ENCODE results near the gene ELAVL2.

Gene ELAVL2

GRCh38 chr9:23850690-23851629, 24.9 kb upstream of the ELAVL2 start:
- no peaks in the 10 kb centered on the region for H3K27me3 ChIP-seq (ENCODE audit: insufficient read depth, low read length)
- TF ChIP-seq CTCF (IDR thresholded peaks at IDR 0.05; ENCODE audit: low read length) (no peak), EZH2 (IDR thresholded peaks at IDR 0.05; ENCODE audit: borderline replicate concordance, low read length) (no peak)
- H3K36me3 ChIP-seq (ENCODE audit: insufficient read depth, low read length) = no peaks in the 10 kb centered on the region
- no peaks in the 10 kb centered on the region for H3K79me2 ChIP-seq (ENCODE audit: insufficient read depth, low read length)
- no peak overlapping the region for H3K4me3 ChIP-seq (ENCODE audit: low read depth, low read length, poor library complexity, severe bottlenecking)
- no peak overlapping the region for H3K27ac ChIP-seq (ENCODE audit: low read depth, low read length, poor library complexity, severe bottlenecking)
- H2AFZ ChIP-seq (ENCODE audit: low read length) = no peak overlapping the region
- no peaks in the 10 kb centered on the region for H4K20me1 ChIP-seq (ENCODE audit: insufficient read depth, low read length)
- no peak overlapping the region for H3K4me2 ChIP-seq (ENCODE audit: low read length)
- no peaks in the 10 kb centered on the region for H3F3A ChIP-seq (ENCODE audit: insufficient read depth, low read length)
- no peak overlapping the region for H3K9ac ChIP-seq (ENCODE audit: low read length)
- no peaks in the 10 kb centered on the region for H3K9me3 ChIP-seq (ENCODE audit: low read length)
- no peaks in the 10 kb centered on the region for H3K4me1 ChIP-seq (ENCODE audit: insufficient read depth, low read length, severe bottlenecking)
- H3K9me2 ChIP-seq (ENCODE audit: low read depth, low read length) = no peaks in the 10 kb centered on the region

- no peaks in the 10 kb centered on the region for H3K9me3 ChIP-seq (ENCODE audit: low read length)
- no peak overlapping the region for H3K27ac ChIP-seq (ENCODE audit: low read depth, low read length, poor library complexity, severe bottlenecking)
- H3K4me2 ChIP-seq (ENCODE audit: low read length) = no peak overlapping the region
- no peak overlapping the region for H3K9ac ChIP-seq (ENCODE audit: low read length)
- no peak overlapping the region for H3K4me3 ChIP-seq (ENCODE audit: low read depth, low read length, poor library complexity, severe bottlenecking)
- no peaks in the 10 kb centered on the region for H4K20me1 ChIP-seq (ENCODE audit: insufficient read depth, low read length)
- H3K79me2 ChIP-seq (ENCODE audit: insufficient read depth, low read length) = no peaks in the 10 kb centered on the region
- no peak overlapping the region for H2AFZ ChIP-seq (ENCODE audit: low read length)
- no peaks in the 10 kb centered on the region for H3K36me3 ChIP-seq (ENCODE audit: insufficient read depth, low read length)
- no peaks in the 10 kb centered on the region for H3K4me1 ChIP-seq (ENCODE audit: insufficient read depth, low read length, severe bottlenecking)
- H3K9me2 ChIP-seq (ENCODE audit: low read depth, low read length) = no peaks in the 10 kb centered on the region
- H3K27me3 ChIP-seq (ENCODE audit: insufficient read depth, low read length) = no peaks in the 10 kb centered on the region
- TF ChIP-seq EZH2 (IDR thresholded peaks at IDR 0.05; ENCODE audit: borderline replicate concordance, low read length) (no peak), CTCF (IDR thresholded peaks at IDR 0.05; ENCODE audit: low read length) (no peak)
- no peaks in the 10 kb centered on the region for H3F3A ChIP-seq (ENCODE audit: insufficient read depth, low read length)
Observed at GRCh38 chr9:23850242-23850689, 24.2 kb upstream of the ELAVL2 start.

GRCh38 chr9:23849379-23850035, 23.5 kb upstream of the ELAVL2 start:
- no peaks in the 10 kb centered on the region for H3K9me3 ChIP-seq (ENCODE audit: low read length)
- H3K27me3 ChIP-seq (ENCODE audit: insufficient read depth, low read length) = no peaks in the 10 kb centered on the region
- H2AFZ ChIP-seq (ENCODE audit: low read length) = no peak overlapping the region
- H3K4me1 ChIP-seq (ENCODE audit: insufficient read depth, low read length, severe bottlenecking) = no peaks in the 10 kb centered on the region
- no peaks in the 10 kb centered on the region for H3K36me3 ChIP-seq (ENCODE audit: insufficient read depth, low read length)
- H3F3A ChIP-seq (ENCODE audit: insufficient read depth, low read length) = no peaks in the 10 kb centered on the region
- no peaks in the 10 kb centered on the region for H4K20me1 ChIP-seq (ENCODE audit: insufficient read depth, low read length)
- no peak overlapping the region for H3K9ac ChIP-seq (ENCODE audit: low read length)
- H3K27ac ChIP-seq (ENCODE audit: low read depth, low read length, poor library complexity, severe bottlenecking) = no peak overlapping the region
- H3K79me2 ChIP-seq (ENCODE audit: insufficient read depth, low read length) = no peaks in the 10 kb centered on the region
- H3K4me2 ChIP-seq (ENCODE audit: low read length) = no peak overlapping the region
- no peaks in the 10 kb centered on the region for H3K9me2 ChIP-seq (ENCODE audit: low read depth, low read length)
- TF ChIP-seq EZH2 (IDR thresholded peaks at IDR 0.05; ENCODE audit: borderline replicate concordance, low read length) = no peak
- no peak for TF ChIP-seq CTCF (IDR thresholded peaks at IDR 0.05; ENCODE audit: low read length)
- no peak overlapping the region for H3K4me3 ChIP-seq (ENCODE audit: low read depth, low read length, poor library complexity, severe bottlenecking)
